Activated CD4-positive, alpha-beta T cell treated with anti-CD3 and anti-CD28 coated beads for 36 hours (primary cell): ENCODE measurements around the gene SLC1A5. TPM values are rescaled to one million over a fixed set of nuclear protein-coding genes. Genes with fewer than 3 reads are reported as not detected.

ENCODE experiments used
- ATAC-seq: fragments of 200-7000 bp; cut with Tn5 transposase; one replicate; pipeline ENCODE4 v1.10.0; 2021; ENCODE audit warnings: mild to moderate bottlenecking, moderate library complexity
- CTCF ChIA-PET: fragments of 350-600 bp; sonication (Branson Sonifier 250); formaldehyde crosslinking; loops from one replicate; lab custom pipeline; 2021; ENCODE audit warnings: antibody characterized with exemption; lab: Charles Lee
- POLR2A ChIA-PET: fragments of 350-600 bp; sonication (Branson Sonifier 250); formaldehyde crosslinking; loops from one replicate; lab custom pipeline; 2021; ENCODE audit warnings: antibody characterized with exemption, inconsistent platforms; lab: Charles Lee
- DNase-seq: peaks from one replicate; pipeline ENCODE4 v3.0.0-alpha.2; 2020
- H3K27ac Mint-ChIP-seq: one replicate; pipeline ENCODE4 v1.8.0; 2021; ENCODE audit warnings: mixed read lengths
- H3K27me3 Mint-ChIP-seq: one replicate; pipeline ENCODE4 v1.8.0; 2021; ENCODE audit warnings: mixed read lengths
- H3K36me3 Mint-ChIP-seq: one replicate; pipeline ENCODE4 v1.8.0; 2021; ENCODE audit warnings: low read depth, mixed read lengths
- H3K4me1 Mint-ChIP-seq: one replicate; pipeline ENCODE4 v1.8.0; 2021; ENCODE audit warnings: mixed read lengths
- H3K4me3 Mint-ChIP-seq: one replicate; pipeline ENCODE4 v1.8.0; 2021; ENCODE audit warnings: mild to moderate bottlenecking, moderate library complexity, mixed read lengths
- H3K9me3 Mint-ChIP-seq: one replicate; pipeline ENCODE4 v1.8.0; 2021; ENCODE audit warnings: low read depth, mixed read lengths
- intact Hi-C, 2 experiments: fragments of 100-400 bp; cut with DNase I in 1 of 2; cut with micrococcal nuclease in 1 of 2; formaldehyde crosslinking; loops; one replicate each; pipeline versions ENCODE4 v1.14.2 to v1.15.1; 2022 to 2024; cut with DNase I, micrococcal nuclease
- total RNA-seq, 2 experiments: library from RNA; stranded (reverse); gene quantifications; one replicate each; pipeline ENCODE4 v1.2.3, GENCODE V29; 2021

The SLC1A5 gene
- total RNA-seq, 2 experiments from 2014 or later: 200 to 227 TPM

- Mint-ChIP-seq H3K36me3 (no peaks in the 10 kb centered on the region), H3K4me3 (no peak overlapping the region), H3K9me3 (no peaks in the 10 kb centered on the region), H3K27me3 (no peaks in the 10 kb centered on the region), H3K27ac (no peak overlapping the region), H3K4me1 (no peaks in the 10 kb centered on the region)
- ChIA-PET CTCF (interaction anchor here (1.1 kb wide), 1 partner anchor 21 kb away, joined by 7 read pairs; no protein-coding TSS in a partner anchor), POLR2A (no interaction called here)
- no peak for DNase-seq
- ATAC-seq: no peak
- intact Hi-C loops: no loop called here
Measured at GRCh38 chr19:46798713-46799112, 10.3 kb upstream of the SLC1A5 start.

GRCh38 chr19:46797881-46798280 lies 9.5 kb upstream of the SLC1A5 start:
- Mint-ChIP-seq H3K4me3 (no peak overlapping the region), H3K27me3 (no peaks in the 10 kb centered on the region), H3K4me1 (no peaks in the 10 kb centered on the region), H3K9me3 (no peaks in the 10 kb centered on the region), H3K27ac (no peak overlapping the region), H3K36me3 (no peaks in the 10 kb centered on the region)
- ChIA-PET POLR2A (no interaction called here), CTCF (interaction anchor here (0.8 to 1.1 kb wide), 4 partner anchors 13 to 43 kb away, joined by 3 to 7 read pairs (median 4); no protein-coding TSS in a partner anchor)
- intact Hi-C loops: no loop called here
- DNase-seq (no peak), ATAC-seq (no peak)

- Mint-ChIP-seq H3K4me3 (no peak overlapping the region), H3K9me3 (peaks cover 1% of the 10 kb centered on the region), H3K27me3 (no peaks in the 10 kb centered on the region), H3K27ac (peak overlapping the region; percentile 66), H3K4me1 (peaks cover 24% of the 10 kb centered on the region), H3K36me3 (peaks cover 5% of the 10 kb centered on the region)
- POLR2A ChIA-PET: no interaction called here
- DNase-seq (peak; percentile 34), ATAC-seq (peak; percentile 5)
- CTCF ChIA-PET: interaction anchor here (0.6 kb wide), 1 partner anchor 39 kb away, joined by 3 read pairs; no protein-coding TSS in a partner anchor
- intact Hi-C loops: no loop called here
Measured at GRCh38 chr19:46791944-46792343, 3.5 kb upstream of the SLC1A5 start.

- Mint-ChIP-seq H3K36me3 (peaks cover 30% of the 10 kb centered on the region), H3K4me1 (peaks cover 29% of the 10 kb centered on the region), H3K27ac (peak overlapping the region; percentile 13), H3K4me3 (no peak overlapping the region), H3K9me3 (peaks cover 1% of the 10 kb centered on the region), H3K27me3 (no peaks in the 10 kb centered on the region)
- DNase-seq: no peak
- intact Hi-C loops: loop anchor here (2.0 to 5.0 kb wide), 7 partner anchors 31 to 818 kb away; partner anchors contain the start of genes BICRA (in 1 of the 2), DHX34 (in 1 of the 2), FKRP (in 1 of the 2) and STRN4 (in 1 of the 2)
- POLR2A ChIA-PET: interaction anchor here (1.2 kb wide), 1 partner anchor 36 kb away, joined by 3 read pairs; no protein-coding TSS in a partner anchor
- CTCF ChIA-PET: interaction anchor here (0.8 to 2.0 kb wide), 5 partner anchors 22 to 61 kb away, joined by 3 to 6 read pairs (median 4); partner anchors contain the start of gene AP2S1
- ATAC-seq: no peak
Measured at GRCh38 chr19:46789371-46789770, 977 bp upstream of the SLC1A5 start.

GRCh38 chr19:46788968-46789338 lies 559 bp upstream of the SLC1A5 start:
- peak overlapping the region; percentile 94 for H3K4me3 Mint-ChIP-seq
- intact Hi-C loops: loop anchor here (1.0 to 5.0 kb wide), 17 partner anchors 32 to 818 kb away; partner anchors contain the start of genes ARHGAP35 (in 2 of the 2), ZC3H4 (in 2 of the 2), AP2S1 (in 1 of the 2) and BICRA (in 1 of the 2)
- POLR2A ChIA-PET: interaction anchor here (0.6 to 1.5 kb wide), 10 partner anchors 23 to 1029 kb away, joined by 3 to 10 read pairs (median 3); partner anchors contain the start of gene CALM3
- DNase-seq: no peak
- H3K27ac Mint-ChIP-seq: peak overlapping the region; percentile 70
- CTCF ChIA-PET: interaction anchor here (1.2 to 2.0 kb wide), 4 partner anchors 31 to 62 kb away, joined by 4 to 6 read pairs (median 4); partner anchors contain the start of gene AP2S1
- ATAC-seq: no peak
- peaks cover 1% of the 10 kb centered on the region for H3K9me3 Mint-ChIP-seq
- H3K27me3 Mint-ChIP-seq: no peaks in the 10 kb centered on the region
- H3K36me3 Mint-ChIP-seq: peaks cover 35% of the 10 kb centered on the region
- H3K4me1 Mint-ChIP-seq: peaks cover 33% of the 10 kb centered on the region

GRCh38 chr19:46787331-46788261 lies 798 bp downstream of the SLC1A5 start:
- H3K36me3 Mint-ChIP-seq: peaks cover 48% of the 10 kb centered on the region

GRCh38 chr19:46787040-46787330 lies 1.4 kb downstream of the SLC1A5 start:
- peaks cover 54% of the 10 kb centered on the region for H3K36me3 Mint-ChIP-seq
- no peaks in the 10 kb centered on the region for H3K27me3 Mint-ChIP-seq
- peak overlapping the region; percentile 94 for H3K27ac Mint-ChIP-seq
- intact Hi-C loops: loop anchor here (2.0 to 5.0 kb wide), 7 partner anchors 72 to 820 kb away; partner anchors contain the start of genes BICRA (in 1 of the 2), DHX34 (in 1 of the 2) and ZC3H4 (in 1 of the 2)
- POLR2A ChIA-PET: interaction anchor here (0.6 kb wide), 1 partner anchor 15 kb away, joined by 3 read pairs; no protein-coding TSS in a partner anchor
- no peak for ATAC-seq
- peaks cover 1% of the 10 kb centered on the region for H3K9me3 Mint-ChIP-seq
- peaks cover 44% of the 10 kb centered on the region for H3K4me1 Mint-ChIP-seq
- peak overlapping the region; percentile 94 for H3K4me3 Mint-ChIP-seq
- no peak for DNase-seq
- CTCF ChIA-PET: interaction anchor here (0.7 to 0.9 kb wide), 2 partner anchors 8 to 232 kb away, joined by 3 to 4 read pairs; no protein-coding TSS in a partner anchor

More at GRCh38 chr19:46787331-46788261, 798 bp downstream of the SLC1A5 start:
- H3K4me3 Mint-ChIP-seq: peak overlapping the region; percentile 94
- DNase-seq (peak; percentile 66), ATAC-seq (no peak)
- intact Hi-C loops: loop anchor here (1.0 to 5.0 kb wide), 19 partner anchors 33 to 820 kb away; partner anchors contain the start of genes ARHGAP35 (in 2 of the 2), ZC3H4 (in 2 of the 2), AP2S1 (in 1 of the 2) and BICRA (in 1 of the 2)
- ChIA-PET CTCF (interaction anchor here (0.7 to 2.0 kb wide), 7 partner anchors 8 to 231 kb away, joined by 3 to 6 read pairs (median 4); no protein-coding TSS in a partner anchor), POLR2A (interaction anchor here (0.5 to 1.5 kb wide), 9 partner anchors 10 to 1363 kb away, joined by 3 to 10 read pairs (median 3); partner anchors contain the start of gene CALM3)
- H3K4me1 Mint-ChIP-seq: peaks cover 44% of the 10 kb centered on the region
- no peaks in the 10 kb centered on the region for H3K27me3 Mint-ChIP-seq
- peaks cover 1% of the 10 kb centered on the region for H3K9me3 Mint-ChIP-seq
- H3K27ac Mint-ChIP-seq: peak overlapping the region; percentile 94

- peaks cover 38% of the 10 kb centered on the region for H3K4me1 Mint-ChIP-seq
- ATAC-seq: peak; percentile 55
- POLR2A ChIA-PET: interaction anchor here (0.6 kb wide), 1 partner anchor 14 kb away, joined by 3 read pairs; no protein-coding TSS in a partner anchor
Measured at GRCh38 chr19:46786236-46787039, 2.0 kb downstream of the SLC1A5 start.

GRCh38 chr19:46785980-46786235 lies 2.5 kb downstream of the SLC1A5 start:
- H3K4me1 Mint-ChIP-seq: peaks cover 35% of the 10 kb centered on the region
- CTCF ChIA-PET: interaction anchor here (0.7 to 2.2 kb wide), 5 partner anchors 19 to 71 kb away, joined by 3 to 17 read pairs (median 5); no protein-coding TSS in a partner anchor
- H3K4me3 Mint-ChIP-seq: peak overlapping the region; percentile 94
- peaks cover 1% of the 10 kb centered on the region for H3K9me3 Mint-ChIP-seq
- DNase-seq (no peak), ATAC-seq (no peak)
- no peaks in the 10 kb centered on the region for H3K27me3 Mint-ChIP-seq
- POLR2A ChIA-PET: interaction anchor here (1.5 kb wide), 1 partner anchor 10 kb away, joined by 7 read pairs; no protein-coding TSS in a partner anchor
- peaks cover 61% of the 10 kb centered on the region for H3K36me3 Mint-ChIP-seq
- H3K27ac Mint-ChIP-seq: peak overlapping the region; percentile 94
- intact Hi-C loops: loop anchor here (1.0 to 5.0 kb wide), 8 partner anchors 71 to 821 kb away; partner anchors contain the start of genes BICRA (in 1 of the 2), DHX34 (in 1 of the 2) and ZC3H4 (in 1 of the 2)

More at GRCh38 chr19:46786236-46787039, 2.0 kb downstream of the SLC1A5 start:
- peaks cover 1% of the 10 kb centered on the region for H3K9me3 Mint-ChIP-seq
- no peaks in the 10 kb centered on the region for H3K27me3 Mint-ChIP-seq
- intact Hi-C loops: loop anchor here (1.0 to 5.0 kb wide), 8 partner anchors 72 to 821 kb away; partner anchors contain the start of genes BICRA (in 1 of the 2), DHX34 (in 1 of the 2) and ZC3H4 (in 1 of the 2)
- peak overlapping the region; percentile 94 for H3K4me3 Mint-ChIP-seq
- CTCF ChIA-PET: interaction anchor here (1.1 kb wide), 1 partner anchor 54 kb away, joined by 7 read pairs; no protein-coding TSS in a partner anchor
- H3K27ac Mint-ChIP-seq: peak overlapping the region; percentile 94
- peak; percentile 93 for DNase-seq
- peaks cover 60% of the 10 kb centered on the region for H3K36me3 Mint-ChIP-seq
